GM10266 (cell line): ENCODE results near the gene S100A7A.

Source experiments
- DNase-seq: peaks from one replicate; pipeline ENCODE4 v3.0.0; 2012; ENCODE audit errors: extremely low spot score
- CTCF ChIP-seq: IDR thresholded peaks from 2 replicates; pipeline ENCODE4 v1.5.1; 2012; ENCODE audit warnings: mild to moderate bottlenecking, low read depth; ENCODE audit not compliant: control insufficient read depth, insufficient read depth; ENCODE audit errors: missing control alignments

S100A7A gene

GRCh38 chr1:153394391-153394790, 21.9 kb upstream of the S100A7A start:
- no peak for TF ChIP-seq CTCF
- DNase-seq = no peak

- no peak for TF ChIP-seq CTCF
- no peak for DNase-seq
Observed at GRCh38 chr1:153395136-153395685, 21.1 kb upstream of the S100A7A start.

GRCh38 chr1:153395776-153396175, 20.5 kb upstream of the S100A7A start:
- TF ChIP-seq CTCF = no peak
- DNase-seq = no peak

GRCh38 chr1:153396461-153396860, 19.9 kb upstream of the S100A7A start:
- DNase-seq = no peak
- no peak for TF ChIP-seq CTCF

GRCh38 chr1:153397051-153397923, 19.0 kb upstream of the S100A7A start:
- DNase-seq = no peak
- no peak for TF ChIP-seq CTCF

GRCh38 chr1:153397924-153398651, 18.2 kb upstream of the S100A7A start:
- DNase-seq = no peak
- TF ChIP-seq CTCF = no peak
